Breast epithelium (tissue), 3 donors: ENCODE measurements around the gene TM2D3.

Experiments used
- POLR2A ChIP-seq: fragments of 450-650 bp; IDR thresholded peaks from one replicate; pipeline ENCODE4 v1.6.1; 2016; ENCODE audit warnings: antibody characterized with exemption, mild to moderate bottlenecking, moderate library complexity
- POLR2AphosphoS5 ChIP-seq, 3 donors: sonication (generic); formaldehyde crosslinking; IDR thresholded peaks; one replicate each; pipeline ENCODE4 v1.6.1; 2017; ENCODE audit warnings: antibody characterized with exemption in 3 of 3
- TF ChIP-seq, protein P1 (sequence below), 3 donors: fragments of 450-650 bp; IDR thresholded peaks; one replicate each; pipeline ENCODE4 v1.5.1; 2016 to 2017; ENCODE audit warnings: antibody characterized with exemption in 3 of 3, mild to moderate bottlenecking in 3 of 3, moderate library complexity in 3 of 3

DNA sequence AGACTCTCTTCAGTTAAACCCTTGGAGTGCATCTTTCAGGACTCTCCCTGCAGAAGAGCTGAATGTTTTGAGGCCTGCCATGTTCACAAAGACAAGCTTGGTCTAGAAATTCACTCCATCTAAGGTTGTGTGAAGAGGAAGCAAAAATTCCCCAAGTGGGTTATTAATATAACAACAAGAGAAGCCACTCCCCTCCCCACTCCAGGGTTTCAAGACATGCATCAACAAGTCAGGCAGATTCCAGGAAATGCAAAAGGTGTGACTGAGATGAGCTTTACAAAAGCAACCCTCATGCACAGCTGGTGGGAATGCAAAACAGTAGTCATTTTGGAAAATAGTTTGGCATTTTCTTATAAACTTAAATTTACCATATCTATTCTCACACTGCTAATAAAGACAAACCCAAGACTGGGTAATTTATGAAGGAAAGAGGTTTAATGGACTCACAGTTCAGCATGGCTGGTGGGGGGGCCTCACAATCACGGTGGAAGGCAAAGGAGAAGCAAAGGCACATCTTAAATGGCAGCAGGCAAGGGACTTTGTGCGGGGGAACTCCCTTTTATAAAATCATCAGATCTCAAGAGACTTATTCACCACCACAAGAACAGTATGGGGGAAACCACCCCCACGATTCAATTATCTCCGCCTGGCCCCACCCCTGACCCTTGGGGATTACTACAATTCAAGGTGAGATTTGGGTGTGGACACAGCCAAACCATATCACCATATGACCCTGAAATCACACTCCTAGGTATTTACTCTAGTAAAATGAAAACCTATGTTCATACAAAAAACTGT is 40.8 kb upstream of the TM2D3 start:
- TF ChIP-seq, protein P1, sequence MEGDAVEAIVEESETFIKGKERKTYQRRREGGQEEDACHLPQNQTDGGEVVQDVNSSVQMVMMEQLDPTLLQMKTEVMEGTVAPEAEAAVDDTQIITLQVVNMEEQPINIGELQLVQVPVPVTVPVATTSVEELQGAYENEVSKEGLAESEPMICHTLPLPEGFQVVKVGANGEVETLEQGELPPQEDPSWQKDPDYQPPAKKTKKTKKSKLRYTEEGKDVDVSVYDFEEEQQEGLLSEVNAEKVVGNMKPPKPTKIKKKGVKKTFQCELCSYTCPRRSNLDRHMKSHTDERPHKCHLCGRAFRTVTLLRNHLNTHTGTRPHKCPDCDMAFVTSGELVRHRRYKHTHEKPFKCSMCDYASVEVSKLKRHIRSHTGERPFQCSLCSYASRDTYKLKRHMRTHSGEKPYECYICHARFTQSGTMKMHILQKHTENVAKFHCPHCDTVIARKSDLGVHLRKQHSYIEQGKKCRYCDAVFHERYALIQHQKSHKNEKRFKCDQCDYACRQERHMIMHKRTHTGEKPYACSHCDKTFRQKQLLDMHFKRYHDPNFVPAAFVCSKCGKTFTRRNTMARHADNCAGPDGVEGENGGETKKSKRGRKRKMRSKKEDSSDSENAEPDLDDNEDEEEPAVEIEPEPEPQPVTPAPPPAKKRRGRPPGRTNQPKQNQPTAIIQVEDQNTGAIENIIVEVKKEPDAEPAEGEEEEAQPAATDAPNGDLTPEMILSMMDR (IDR thresholded peaks at IDR 0.05) = no peak
- no peak for TF ChIP-seq POLR2A
- no peak for TF ChIP-seq POLR2AphosphoS5 (IDR thresholded peaks at IDR 0.05)
